Heart left ventricle (tissue), 16 donors: Measurements from ENCODE around the gene SRRM2. TPM values are rescaled to one million over a fixed set of nuclear protein-coding genes. Genes with fewer than 3 reads are reported as not detected.
"Not testable (repeated sequence)": the region's sequence is repeated elsewhere in the genome, so short reads cannot be mapped to it uniquely, and the experiment has no call there.

Experiments used
- ATAC-seq, 4 donors: fragments of 200-7000 bp; cut with Tn5 transposase; one replicate each; pipeline ENCODE4 v1.9.1; 2020 to 2022; ENCODE audit warnings: moderate library complexity in 4 of 4, mild to moderate bottlenecking in 3 of 4, moderate number of reproducible peaks in 1 of 4
- DNase-seq, 5 donors: peaks; one replicate each; pipeline ENCODE4 v3.0.0-alpha.2; 2020
- H3K27ac ChIP-seq, 12 donors: fragments of 200-600 bp; sonication (generic) in 4 of 12; one replicate each; pipeline versions ENCODE4 v1.5.0 to v1.8.0; 2016 to 2022; ENCODE audit warnings: mild to moderate bottlenecking in 2 of 12
- H3K27me3 ChIP-seq, 9 donors: fragments of 200-600 bp; sonication (generic) in 2 of 9; one replicate each; pipeline versions ENCODE4 v1.5.1 to v1.8.0; 2016 to 2022; ENCODE audit warnings: mild to moderate bottlenecking in 3 of 9
- H3K36me3 ChIP-seq, 9 donors: fragments of 200-600 bp; sonication (generic) in 2 of 9; one replicate each; pipeline versions ENCODE4 v1.5.0 to v1.8.0; 2018 to 2022; ENCODE audit warnings: mild to moderate bottlenecking in 2 of 9
- H3K4me1 ChIP-seq, 12 donors: fragments of 200-600 bp; sonication (generic) in 4 of 12; one replicate each; pipeline versions ENCODE4 v1.5.0 to v1.8.0; 2016 to 2022; ENCODE audit warnings: mild to moderate bottlenecking in 3 of 12
- H3K4me3 ChIP-seq, 12 donors: fragments of 200-600 bp; sonication (generic) in 4 of 12; one replicate each; pipeline versions ENCODE4 v1.5.0 to v1.8.0; 2017 to 2022; ENCODE audit warnings: mild to moderate bottlenecking in 9 of 12, moderate library complexity in 4 of 12
- H3K9me3 ChIP-seq, 12 donors: fragments of 200-600 bp; sonication (generic) in 4 of 12; one replicate each; pipeline versions ENCODE4 v1.5.0 to v1.8.0; 2016 to 2022; ENCODE audit warnings: mild to moderate bottlenecking in 1 of 12
- CTCF ChIP-seq, 12 donors: fragments of 200-600 bp; sonication (generic) in 4 of 12; IDR thresholded peaks; one replicate each; pipeline versions ENCODE4 v1.5.0 to v1.8.0; 2018 to 2022; ENCODE audit warnings: antibody characterized with exemption in 12 of 12, mild to moderate bottlenecking in 5 of 12
- POLR2A ChIP-seq, 2 donors: fragments of 450-650 bp; IDR thresholded peaks; one replicate each; pipeline ENCODE4 v1.6.1; 2017; ENCODE audit warnings: antibody characterized with exemption in 2 of 2, mild to moderate bottlenecking in 2 of 2, moderate library complexity in 2 of 2
- WGBS, 4 donors: extraction: QIAGEN DNeasy Blood & Tissue Kit in 2 of 4; methylation state at CpG; one replicate each; pipeline versions ENCODE4 v1.1.5 to v1.1.7; 2013 to 2018; 5-methylcytosine and 5-hydroxymethylcytosine counted together
- intact Hi-C, 10 donors: fragments of 100-400 bp; cut with DNase I; formaldehyde crosslinking; loops; one replicate each; pipeline versions ENCODE4 v1.11.1 to v1.14.2; 2022
- polyA plus RNA-seq, 2 donors: library from polyadenylated mRNA; stranded (reverse); fragments of 200-250 nt; gene quantifications; one replicate each; pipeline ENCODE4 v1.2.3, GENCODE V29; 2013
- total RNA-seq, 9 donors: library from RNA; depleted of rRNA in 2 of 9; stranded (reverse); fragments of >200 nt in 2 of 9; fragmentation: NEBNext Ultra II Directional in 3 of 9; extraction: Animal tissue kit (Norgen Biotek cat#: 25700) in 3 of 9; gene quantifications; one replicate each; pipeline versions ENCODE4 v1.1.0 to v1.2.4, GENCODE V29; 2016 to 2023
- donor health status: ischemic (EF 13 %, LVEDD 7.1; RV severe dilation, severe dysfunction).
- donor health status: healthy with polysubstance abuse.
- donor health status: DM: no; HTN: yes; CAD: no.
- donor health status: DM: no; HTN: no; CAD: no.
- donor health status: ischemic (EF 25% LVEDD 6.9; RV normal size, moderate dysfunction).
- donor health status: ischemic (EF 25% LVEDD 5.7; RV mildly dilated, moderate dysfunction).
- donor health status: healthy.
- donor health status: DM: yes; HTN: yes; CAD: no.
- donor health status: ischemic (EF 35%, LVEDD 5.7; RV mildly dilated, moderate dysfunction).
- donor health status: nonischemic (EF 11% LVEDD 7.7; RV severe dilation, severe dysfunction).
- donor health status: DM: yes; HTN: yes; CAD: no.
- donor health status: PGD.
- donor health status: ischemic (EF 29% LVEDD 5.4; RV normal size, mild dysfunction).
- donor health status: nonischemic (EF 23%, LVEDD 6.1; RV moderate dilation, normal function).

SRRM2 gene
- total and polyA plus RNA-seq, 11 donors, result 112 to 540 (median 233) TPM

- TF ChIP-seq CTCF (IDR thresholded peaks at IDR 0.05), result peak in 1 of 12 donors; percentile 6
- peak overlapping the region in 8 of 12 donors; percentile 60 to 85 (median 78) for H3K27ac ChIP-seq
- DNase-seq, result peak in 1 of 5 donors; percentile 14
- intact Hi-C loops, result loop anchor here in 2 of 10 donors (1.0 to 5.0 kb wide), 4 partner anchors 31 to 55 kb away; partner anchors contain the start of genes KCTD5 (in 2 of the 2), ELOB (in 1 of the 2) and SRRM2 (in 1 of the 2)
- not testable (repeated sequence) for ATAC-seq, H3K9me3 ChIP-seq, H3K36me3 ChIP-seq, H3K27me3 ChIP-seq
- WGBS, 4 donors, result 34 to 47% (median 44%) methylated on average over 10 to 14 of the region's 14 CpGs
- H3K4me3 ChIP-seq, result peak overlapping the region; percentile 48 to 90 (median 66)
- H3K4me1 ChIP-seq, result peaks cover 0 to 26% (median 13%) of the 10 kb centered on the region in 12 donors
These were observed 30.7 kb upstream of the SRRM2 start for GRCh38 chr16:2721634-2722173.

- intact Hi-C loops, result loop anchor here in 1 of 10 donors (5.0 kb wide), 1 partner anchor 42 kb away; the partner anchor contains the start of gene KCTD5
- H3K27me3 ChIP-seq, result peaks cover 0 to 8% (median 0%) of the 10 kb centered on the region in 9 donors
- H3K4me1 ChIP-seq, result peaks cover 0 to 22% (median 13%) of the 10 kb centered on the region in 12 donors
- DNase-seq (no peak), ATAC-seq (no peak)
- H3K27ac ChIP-seq, result no peak overlapping the region
- H3K9me3 ChIP-seq, result no peaks in the 10 kb centered on the region
- 74 to 83% (median 77%) methylated on average over 7 of the region's 7 CpGs for WGBS, 4 donors
- TF ChIP-seq CTCF (IDR thresholded peaks at IDR 0.05) (no peak), POLR2A (IDR thresholded peaks at IDR 0.05) (no peak)
- no peak overlapping the region for H3K4me3 ChIP-seq
- H3K36me3 ChIP-seq, result no peaks in the 10 kb centered on the region
These were observed 28.3 kb upstream of the SRRM2 start for GRCh38 chr16:2724088-2724676.

GRCh38 chr16:2724816-2725348 is 27.6 kb upstream of the SRRM2 start:
- TF ChIP-seq POLR2A (IDR thresholded peaks at IDR 0.05) (no peak), CTCF (IDR thresholded peaks at IDR 0.05) (no peak)
- Histone ChIP-seq H3K9me3 (no peaks in the 10 kb centered on the region), H3K36me3 (no peaks in the 10 kb centered on the region), H3K27me3 (peaks cover 0 to 8% (median 0%) of the 10 kb centered on the region in 9 donors), H3K4me3 (no peak overlapping the region), H3K4me1 (peaks cover 0 to 15% (median 9%) of the 10 kb centered on the region in 12 donors), H3K27ac (no peak overlapping the region)
- ATAC-seq, result no peak
- no peak for DNase-seq
- intact Hi-C loops, result loop anchor here in 1 of 10 donors (5.0 kb wide), 1 partner anchor 43 kb away; the partner anchor contains the start of gene KCTD5
- WGBS, 4 donors, result 72 to 75% (median 73%) methylated on average over 12 to 16 of the region's 16 CpGs

GRCh38 chr16:2726923-2727322 is 25.5 kb upstream of the SRRM2 start:
- Histone ChIP-seq H3K9me3 (no peaks in the 10 kb centered on the region), H3K36me3 (no peaks in the 10 kb centered on the region), H3K27ac (no peak overlapping the region), H3K4me3 (no peak overlapping the region), H3K4me1 (no peaks in the 10 kb centered on the region), H3K27me3 (peaks cover 0 to 8% (median 0%) of the 10 kb centered on the region in 9 donors)
- intact Hi-C loops, result no loop called here
- TF ChIP-seq POLR2A (IDR thresholded peaks at IDR 0.05), result no peak
- TF ChIP-seq CTCF (IDR thresholded peaks at IDR 0.05), result no peak
- ATAC-seq, result no peak
- 84 to 85% (median 85%) methylated on average over 5 of the region's 5 CpGs for WGBS, 4 donors
- DNase-seq, result no peak
